WTC11 (cell line): ENCODE data around the gene HLA-E. TPM values are rescaled to one million over a fixed set of nuclear protein-coding genes. Genes with fewer than 3 reads are reported as not detected.

Experiments
- ATAC-seq: fragments of 200-7000 bp; cut with Tn5 transposase; 2 replicates; pipeline ENCODE4 v1.10.0; 2021; ENCODE audit warnings: mild to moderate bottlenecking, moderate library complexity
- CTCF ChIA-PET: fragments of 300-600 bp; sonication (Branson Sonifier 250); formaldehyde crosslinking; loops from one replicate; lab custom pipeline; 2021; ENCODE audit warnings: antibody characterized with exemption; lab: Charles Lee
- POLR2A ChIA-PET: fragments of 350-600 bp; sonication (Branson Sonifier 250); formaldehyde crosslinking; loops from one replicate; lab custom pipeline; 2021; ENCODE audit warnings: antibody characterized with exemption; lab: Charles Lee
- DNase-seq: peaks from one replicate; pipeline ENCODE4 v3.0.0; 2021; ENCODE audit warnings: low spot score
- H3K27ac Mint-ChIP-seq: 2 replicates; pipeline ENCODE4 v1.8.0; 2021; ENCODE audit warnings: mixed read lengths
- H3K27me3 Mint-ChIP-seq: 2 replicates; pipeline ENCODE4 v1.8.0; 2021; ENCODE audit warnings: low read depth, mild to moderate bottlenecking, moderate library complexity, mixed read lengths
- H3K36me3 Mint-ChIP-seq: 2 replicates; pipeline ENCODE4 v1.8.0; 2021; ENCODE audit warnings: mixed read lengths
- H3K4me1 Mint-ChIP-seq: 2 replicates; pipeline ENCODE4 v1.8.0; 2022; ENCODE audit warnings: mixed read lengths
- H3K4me3 Mint-ChIP-seq: 2 replicates; pipeline ENCODE4 v1.8.0; 2021; ENCODE audit warnings: mild to moderate bottlenecking, moderate library complexity, mixed read lengths
- H3K9me3 Mint-ChIP-seq: 2 replicates; pipeline ENCODE4 v1.8.0; 2021; ENCODE audit warnings: mixed read lengths
- ATF3 ChIP-seq: sonication (generic); formaldehyde crosslinking; conservative IDR thresholded peaks from 2 replicates; pipeline ENCODE4 v1.8.1; 2022; ENCODE audit warnings: mild to moderate bottlenecking, missing genetic modification reagents
- CREB1 ChIP-seq: sonication (generic); formaldehyde crosslinking; IDR thresholded peaks from 2 replicates; pipeline ENCODE4 v1.8.0; 2023; ENCODE audit warnings: mild to moderate bottlenecking, missing genetic modification reagents
- IRF1 ChIP-seq: sonication (generic); formaldehyde crosslinking; IDR thresholded peaks from 2 replicates; pipeline ENCODE4 v1.8.0; 2023; ENCODE audit warnings: missing genetic modification reagents
- MLX ChIP-seq: sonication (generic); formaldehyde crosslinking; IDR thresholded peaks from 2 replicates; pipeline ENCODE4 v1.8.1; 2023; ENCODE audit warnings: mild to moderate bottlenecking, missing genetic modification reagents, moderate library complexity
- MXD4 ChIP-seq: fragments of 250-450 bp; sonication (Bioruptor Pico); IDR thresholded peaks from 2 replicates; pipeline ENCODE4 v1.8.0; 2021; ENCODE audit warnings: mild to moderate bottlenecking, moderate library complexity, borderline replicate concordance
- MYBL2 ChIP-seq: sonication (generic); formaldehyde crosslinking; IDR thresholded peaks from 2 replicates; pipeline ENCODE4 v1.8.1; 2023; ENCODE audit warnings: mild to moderate bottlenecking, moderate library complexity, missing genetic modification reagents
- NR1H2 ChIP-seq: sonication (generic); formaldehyde crosslinking; IDR thresholded peaks from 2 replicates; pipeline ENCODE4 v1.9.0; 2021; ENCODE audit warnings: mild to moderate bottlenecking, moderate library complexity, missing genetic modification reagents
- NR3C1 ChIP-seq: sonication (generic); formaldehyde crosslinking; conservative IDR thresholded peaks from 2 replicates; pipeline ENCODE4 v1.8.1; 2023; ENCODE audit warnings: low read depth, mild to moderate bottlenecking, missing genetic modification reagents
- SMAD4 ChIP-seq: sonication (generic); formaldehyde crosslinking; IDR thresholded peaks from 2 replicates; pipeline ENCODE4 v1.8.0; 2022; ENCODE audit warnings: mild to moderate bottlenecking, missing genetic modification reagents
- TCF7 ChIP-seq: sonication (generic); formaldehyde crosslinking; IDR thresholded peaks from 2 replicates; pipeline ENCODE4 v1.8.0; 2022; ENCODE audit warnings: mild to moderate bottlenecking, low read depth, missing genetic modification reagents, moderate library complexity
- TEAD4 ChIP-seq: sonication (generic); formaldehyde crosslinking; IDR thresholded peaks from 2 replicates; pipeline ENCODE4 v1.8.0; 2022; ENCODE audit warnings: mild to moderate bottlenecking, missing genetic modification reagents
- ZNF232 ChIP-seq: sonication (generic); formaldehyde crosslinking; IDR thresholded peaks from 2 replicates; pipeline ENCODE4 v1.8.0; 2022; ENCODE audit warnings: mild to moderate bottlenecking, missing genetic modification reagents
- ZNF532 ChIP-seq: fragments of 250-450 bp; sonication (Bioruptor Pico); IDR thresholded peaks from 2 replicates; pipeline ENCODE4 v1.9.0; 2021; ENCODE audit warnings: mild to moderate bottlenecking, borderline replicate concordance
- ZNF671 ChIP-seq: fragments of 250-450 bp; sonication (Bioruptor Pico); IDR thresholded peaks from 2 replicates; pipeline ENCODE4 v1.8.0; 2021; ENCODE audit warnings: mild to moderate bottlenecking
- total RNA-seq: library from RNA; stranded (reverse); gene quantifications from 3 replicates; pipeline ENCODE4 v1.2.3, GENCODE V29; 2021
- TF ChIP-seq, protein P1 (sequence below): fragments of 250-450 bp; sonication (Bioruptor Pico); conservative IDR thresholded peaks from 2 replicates; pipeline ENCODE4 v1.9.0; 2021; ENCODE audit warnings: mild to moderate bottlenecking
- TF ChIP-seq, protein P2 (sequence below): sonication (generic); formaldehyde crosslinking; IDR thresholded peaks from 2 replicates; pipeline ENCODE4 v1.8.0; 2022; ENCODE audit warnings: mild to moderate bottlenecking, missing genetic modification reagents

The HLA-E gene
- total RNA-seq, 1 experiment from 2014 or later: 44.7 TPM

GRCh38 chr6:30533460-30534294 lies 44.4 kb downstream of the HLA-E start:
- Mint-ChIP-seq H3K4me3 (no peak overlapping the region), H3K27me3 (no peaks in the 10 kb centered on the region; the same call in 1 of the 2 replicates)
- DNase-seq: no peak
- TF ChIP-seq MXD4 (CRISPR knock-in tag): no peak
- TF ChIP-seq, protein P1, sequence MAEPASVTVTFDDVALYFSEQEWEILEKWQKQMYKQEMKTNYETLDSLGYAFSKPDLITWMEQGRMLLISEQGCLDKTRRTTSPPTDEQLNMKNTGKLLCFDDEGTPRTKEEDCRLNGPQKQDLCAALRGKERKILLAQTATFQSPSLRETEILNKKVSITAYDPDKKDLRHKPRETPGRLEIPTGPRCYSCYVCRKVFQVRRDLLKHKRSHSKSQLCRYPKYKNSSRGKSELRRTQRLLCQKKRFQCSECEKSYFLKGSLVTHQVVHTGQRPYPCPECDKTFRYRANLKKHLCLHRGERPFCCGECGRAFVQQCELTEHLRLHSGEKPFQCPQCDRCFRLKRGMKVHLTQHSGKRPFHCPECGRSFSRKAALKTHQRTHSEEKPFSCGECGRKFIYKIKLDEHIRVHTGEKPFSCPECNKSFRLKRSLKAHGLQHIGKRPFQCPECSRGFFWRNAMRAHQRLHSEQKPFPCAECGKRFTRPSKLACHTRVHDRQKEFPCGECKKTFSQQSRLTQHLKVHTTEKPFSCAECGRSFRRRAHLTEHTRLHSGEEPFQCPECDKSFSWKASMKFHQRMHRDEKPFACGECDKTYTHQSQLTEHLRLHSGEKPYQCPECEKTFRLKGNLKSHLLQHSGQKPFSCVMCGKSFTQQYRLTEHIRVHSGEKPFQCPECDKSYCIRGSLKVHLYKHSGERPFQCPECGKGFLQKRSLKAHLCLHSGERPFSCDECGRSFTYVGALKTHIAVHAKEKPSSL (CRISPR knock-in tag): no peak
- no peak for TF ChIP-seq SMAD4 (CRISPR knock-in tag)
- no peak for TF ChIP-seq TEAD4 (CRISPR knock-in tag)
- TF ChIP-seq ATF3 (CRISPR knock-in tag): no peak
- no peak for TF ChIP-seq ZNF232
- no peak for TF ChIP-seq MYBL2 (CRISPR knock-in tag)
- TF ChIP-seq TCF7 (CRISPR knock-in tag): no peak
- TF ChIP-seq ZNF532 (CRISPR knock-in tag): no peak
- TF ChIP-seq CREB1: no peak
- no peak for TF ChIP-seq MLX
- TF ChIP-seq NR3C1 (CRISPR knock-in tag): no peak
- TF ChIP-seq ZNF671 (CRISPR knock-in tag): no peak
- TF ChIP-seq NR1H2 (CRISPR knock-in tag): no peak
- no peak for TF ChIP-seq IRF1 (CRISPR knock-in tag)
- TF ChIP-seq, protein P2, sequence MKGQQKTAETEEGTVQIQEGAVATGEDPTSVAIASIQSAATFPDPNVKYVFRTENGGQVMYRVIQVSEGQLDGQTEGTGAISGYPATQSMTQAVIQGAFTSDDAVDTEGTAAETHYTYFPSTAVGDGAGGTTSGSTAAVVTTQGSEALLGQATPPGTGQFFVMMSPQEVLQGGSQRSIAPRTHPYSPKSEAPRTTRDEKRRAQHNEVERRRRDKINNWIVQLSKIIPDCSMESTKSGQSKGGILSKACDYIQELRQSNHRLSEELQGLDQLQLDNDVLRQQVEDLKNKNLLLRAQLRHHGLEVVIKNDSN: no peak
- TF ChIP-seq, all 79 proteins: peak for 0
- Mint-ChIP-seq H3K4me1 (no peaks in the 10 kb centered on the region), H3K27ac (no peak overlapping the region), H3K9me3 (no peaks in the 10 kb centered on the region), H3K36me3 (no peaks in the 10 kb centered on the region)
- CTCF ChIA-PET: interaction anchor here (1.4 to 2.5 kb wide), 5 partner anchors 9 to 53 kb away, joined by 18 to 44 read pairs (median 40); no protein-coding TSS in a partner anchor
- POLR2A ChIA-PET: no interaction called here
- ATAC-seq: no peak
